Heart left ventricle (tissue), 16 donors: ENCODE data around the gene SLC16A11. TPM values are rescaled to one million over a fixed set of nuclear protein-coding genes. Genes with fewer than 3 reads are reported as not detected.
A peak's percentile ranks its signal among the peaks of the same experiment; 100 is the strongest.

Experiments used
- ATAC-seq, 4 donors: fragments of 200-7000 bp; cut with Tn5 transposase; one replicate each; pipeline ENCODE4 v1.9.1; 2020 to 2022; ENCODE audit warnings: moderate library complexity in 4 of 4, mild to moderate bottlenecking in 3 of 4, moderate number of reproducible peaks in 1 of 4
- DNase-seq, 5 donors: peaks; one replicate each; pipeline ENCODE4 v3.0.0-alpha.2; 2020
- H3K27ac ChIP-seq, 12 donors: fragments of 200-600 bp; sonication (generic) in 4 of 12; one replicate each; pipeline versions ENCODE4 v1.5.0 to v1.8.0; 2016 to 2022; ENCODE audit warnings: mild to moderate bottlenecking in 2 of 12
- H3K27me3 ChIP-seq, 9 donors: fragments of 200-600 bp; sonication (generic) in 2 of 9; one replicate each; pipeline versions ENCODE4 v1.5.1 to v1.8.0; 2016 to 2022; ENCODE audit warnings: mild to moderate bottlenecking in 3 of 9
- H3K36me3 ChIP-seq, 9 donors: fragments of 200-600 bp; sonication (generic) in 2 of 9; one replicate each; pipeline versions ENCODE4 v1.5.0 to v1.8.0; 2018 to 2022; ENCODE audit warnings: mild to moderate bottlenecking in 2 of 9
- H3K4me1 ChIP-seq, 12 donors: fragments of 200-600 bp; sonication (generic) in 4 of 12; one replicate each; pipeline versions ENCODE4 v1.5.0 to v1.8.0; 2016 to 2022; ENCODE audit warnings: mild to moderate bottlenecking in 3 of 12
- H3K4me3 ChIP-seq, 12 donors: fragments of 200-600 bp; sonication (generic) in 4 of 12; one replicate each; pipeline versions ENCODE4 v1.5.0 to v1.8.0; 2017 to 2022; ENCODE audit warnings: mild to moderate bottlenecking in 9 of 12, moderate library complexity in 4 of 12
- H3K9me3 ChIP-seq, 12 donors: fragments of 200-600 bp; sonication (generic) in 4 of 12; one replicate each; pipeline versions ENCODE4 v1.5.0 to v1.8.0; 2016 to 2022; ENCODE audit warnings: mild to moderate bottlenecking in 1 of 12
- POLR2A ChIP-seq, 2 donors: fragments of 450-650 bp; IDR thresholded peaks; one replicate each; pipeline ENCODE4 v1.6.1; 2017; ENCODE audit warnings: antibody characterized with exemption in 2 of 2, mild to moderate bottlenecking in 2 of 2, moderate library complexity in 2 of 2
- WGBS, 4 donors: extraction: QIAGEN DNeasy Blood & Tissue Kit in 2 of 4; methylation state at CpG; one replicate each; pipeline versions ENCODE4 v1.1.5 to v1.1.7; 2013 to 2018; 5-methylcytosine and 5-hydroxymethylcytosine counted together
- intact Hi-C, 10 donors: fragments of 100-400 bp; cut with DNase I; formaldehyde crosslinking; loops; one replicate each; pipeline versions ENCODE4 v1.11.1 to v1.14.2; 2022
- polyA plus RNA-seq, 2 donors: library from polyadenylated mRNA; stranded (reverse); fragments of 200-250 nt; gene quantifications; one replicate each; pipeline ENCODE4 v1.2.3, GENCODE V29; 2013
- total RNA-seq, 9 donors: library from RNA; depleted of rRNA in 2 of 9; stranded (reverse); fragments of >200 nt in 2 of 9; fragmentation: NEBNext Ultra II Directional in 3 of 9; extraction: Animal tissue kit (Norgen Biotek cat#: 25700) in 3 of 9; gene quantifications; one replicate each; pipeline versions ENCODE4 v1.1.0 to v1.2.4, GENCODE V29; 2016 to 2023
- TF ChIP-seq, protein P1 (sequence below), 12 donors: fragments of 200-600 bp; sonication (generic) in 4 of 12; IDR thresholded peaks; one replicate each; pipeline versions ENCODE4 v1.5.0 to v1.8.0; 2018 to 2022; ENCODE audit warnings: antibody characterized with exemption in 12 of 12, mild to moderate bottlenecking in 5 of 12
- donor health status: ischemic (EF 13 %, LVEDD 7.1; RV severe dilation, severe dysfunction).
- donor health status: healthy with polysubstance abuse.
- donor health status: DM: no; HTN: yes; CAD: no.
- donor health status: DM: no; HTN: no; CAD: no.
- donor health status: ischemic (EF 25% LVEDD 6.9; RV normal size, moderate dysfunction).
- donor health status: ischemic (EF 25% LVEDD 5.7; RV mildly dilated, moderate dysfunction).
- donor health status: healthy.
- donor health status: DM: yes; HTN: yes; CAD: no.
- donor health status: ischemic (EF 35%, LVEDD 5.7; RV mildly dilated, moderate dysfunction).
- donor health status: nonischemic (EF 11% LVEDD 7.7; RV severe dilation, severe dysfunction).
- donor health status: DM: yes; HTN: yes; CAD: no.
- donor health status: PGD.
- donor health status: ischemic (EF 29% LVEDD 5.4; RV normal size, mild dysfunction).
- donor health status: nonischemic (EF 23%, LVEDD 6.1; RV moderate dilation, normal function).

Gene SLC16A11
- total and polyA plus RNA-seq, 11 donors, result 0.19 to 1.4 (median 0.79) TPM; not detected in 1

DNA sequence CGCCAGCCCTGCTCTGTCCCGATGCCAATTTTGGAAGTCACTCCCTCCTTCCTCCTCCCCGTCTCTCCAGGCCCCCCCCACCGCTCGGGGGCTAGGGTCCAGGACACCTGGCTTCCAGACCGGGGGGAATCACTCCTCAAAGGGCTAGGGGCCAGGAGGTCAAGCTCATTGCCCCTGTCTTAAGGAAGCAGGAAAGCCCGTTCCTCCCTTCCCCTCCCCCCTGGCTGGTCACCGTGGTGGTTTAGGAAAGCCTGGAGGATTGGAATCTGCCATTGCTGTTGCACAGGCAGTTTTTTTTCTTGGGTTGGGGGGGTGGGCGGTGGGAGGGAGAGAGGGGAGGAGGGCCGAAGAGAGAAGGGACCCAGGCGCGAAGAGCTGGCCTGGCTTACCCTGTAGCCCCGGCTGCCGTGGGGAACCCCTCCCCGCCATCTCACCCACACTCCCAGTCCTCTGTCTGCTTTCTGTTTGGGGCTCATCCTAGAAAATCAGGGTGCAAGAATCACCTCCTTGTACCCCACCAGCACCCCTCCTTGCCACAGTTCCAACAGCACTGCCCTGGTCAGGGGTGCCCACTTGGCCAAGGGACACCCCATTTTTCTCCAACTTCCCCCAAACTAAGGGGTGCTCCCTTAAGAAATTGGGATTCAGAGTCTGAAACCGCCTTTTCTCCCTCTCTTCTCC lies 23.9 kb downstream of the SLC16A11 start:
- H3K9me3 ChIP-seq, result no peaks in the 10 kb centered on the region
- H3K4me1 ChIP-seq, result peaks cover 17 to 88% (median 52%) of the 10 kb centered on the region in 12 donors
- intact Hi-C loops, result loop anchor here in 3 of 10 donors (5.0 to 10.0 kb wide), 2 partner anchors 108 to 265 kb away; partner anchors contain the start of gene XAF1 (in 3 of the 3)
- peaks cover 0 to 20% (median 8%) of the 10 kb centered on the region in 9 donors for H3K36me3 ChIP-seq
- H3K4me3 ChIP-seq, result peak overlapping the region; percentile 24 to 97 (median 65)
- WGBS, 4 donors, result 6 to 13% (median 10%) methylated on average over 11 to 16 of the region's 16 CpGs
- H3K27ac ChIP-seq, result peak overlapping the region; percentile 85 to 99 (median 97)
- TF ChIP-seq, protein P1, sequence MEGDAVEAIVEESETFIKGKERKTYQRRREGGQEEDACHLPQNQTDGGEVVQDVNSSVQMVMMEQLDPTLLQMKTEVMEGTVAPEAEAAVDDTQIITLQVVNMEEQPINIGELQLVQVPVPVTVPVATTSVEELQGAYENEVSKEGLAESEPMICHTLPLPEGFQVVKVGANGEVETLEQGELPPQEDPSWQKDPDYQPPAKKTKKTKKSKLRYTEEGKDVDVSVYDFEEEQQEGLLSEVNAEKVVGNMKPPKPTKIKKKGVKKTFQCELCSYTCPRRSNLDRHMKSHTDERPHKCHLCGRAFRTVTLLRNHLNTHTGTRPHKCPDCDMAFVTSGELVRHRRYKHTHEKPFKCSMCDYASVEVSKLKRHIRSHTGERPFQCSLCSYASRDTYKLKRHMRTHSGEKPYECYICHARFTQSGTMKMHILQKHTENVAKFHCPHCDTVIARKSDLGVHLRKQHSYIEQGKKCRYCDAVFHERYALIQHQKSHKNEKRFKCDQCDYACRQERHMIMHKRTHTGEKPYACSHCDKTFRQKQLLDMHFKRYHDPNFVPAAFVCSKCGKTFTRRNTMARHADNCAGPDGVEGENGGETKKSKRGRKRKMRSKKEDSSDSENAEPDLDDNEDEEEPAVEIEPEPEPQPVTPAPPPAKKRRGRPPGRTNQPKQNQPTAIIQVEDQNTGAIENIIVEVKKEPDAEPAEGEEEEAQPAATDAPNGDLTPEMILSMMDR (IDR thresholded peaks at IDR 0.05), result no peak
- TF ChIP-seq POLR2A (IDR thresholded peaks at IDR 0.05), result no peak
- DNase-seq (peak; percentile 66 to 74 (median 69)), ATAC-seq (no peak)
- peaks cover 0 to 24% (median 0%) of the 10 kb centered on the region in 9 donors for H3K27me3 ChIP-seq

DNA sequence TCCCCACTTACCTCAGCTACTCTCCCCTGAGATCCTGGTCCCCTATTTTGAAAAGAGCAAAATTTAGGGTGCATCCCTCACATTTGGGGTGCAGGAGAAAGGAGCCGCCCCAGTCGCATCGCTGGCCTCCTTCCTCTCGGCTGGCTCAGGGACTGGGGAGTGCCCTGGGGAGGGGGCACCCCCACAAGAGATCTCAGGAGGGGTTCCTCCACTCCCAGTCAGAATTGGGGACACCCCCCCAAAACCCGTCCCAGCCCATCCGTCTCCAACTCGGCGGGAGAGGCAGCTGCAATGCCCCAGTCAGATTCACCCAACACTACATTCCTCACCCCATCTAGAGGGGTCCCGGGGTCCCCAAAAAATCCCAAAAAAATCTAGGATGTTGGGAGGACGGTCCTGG lies 24.5 kb downstream of the SLC16A11 start:
- TF ChIP-seq POLR2A (IDR thresholded peaks at IDR 0.05), result no peak
- TF ChIP-seq, protein P1 (IDR thresholded peaks at IDR 0.05), result no peak

DNA sequence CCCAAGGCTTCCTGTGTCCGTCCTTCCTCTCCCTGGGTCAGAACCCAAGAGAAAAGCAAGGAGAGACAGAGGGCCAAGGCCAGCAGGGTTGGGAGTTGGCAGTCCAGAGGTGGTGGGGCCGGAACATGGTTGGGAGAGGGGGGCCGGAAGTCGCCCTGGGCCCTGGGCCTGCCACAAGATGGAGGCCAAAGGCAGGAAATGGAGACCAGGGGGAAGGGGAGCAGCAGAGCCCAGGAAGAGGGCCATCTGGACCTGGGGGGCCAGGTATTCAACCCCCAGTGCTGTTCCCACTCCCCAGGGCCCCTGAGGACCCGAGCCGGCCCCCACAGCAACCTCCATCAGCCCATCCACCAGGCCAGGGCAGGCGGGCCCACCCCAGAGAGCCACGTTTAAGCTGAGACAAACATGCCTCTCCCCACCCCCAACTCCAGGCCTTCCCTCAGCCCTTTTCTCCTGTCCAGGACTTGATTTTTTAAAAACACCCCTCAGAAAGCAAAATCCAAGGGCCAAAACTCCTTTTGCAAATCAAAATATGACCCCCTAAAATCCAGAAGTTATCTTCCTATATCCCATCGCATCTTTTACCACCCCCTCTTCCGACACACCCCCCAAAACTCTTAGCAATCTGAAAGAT lies 25.4 kb downstream of the SLC16A11 start:
- 57 to 68% (median 61%) methylated on average over 8 to 10 of the region's 10 CpGs for WGBS, 4 donors
- peak in 2 of 4 donors; percentile 2 to 8 for ATAC-seq

More for the DNA sequence above, 24.5 kb downstream of the SLC16A11 start:
- no peak for ATAC-seq
- Histone ChIP-seq H3K4me3 (peak overlapping the region; percentile 28 to 97 (median 65)), H3K27ac (peak overlapping the region; percentile 85 to 99 (median 97)), H3K9me3 (no peaks in the 10 kb centered on the region), H3K36me3 (peaks cover 0 to 17% (median 6%) of the 10 kb centered on the region in 9 donors), H3K4me1 (peaks cover 17 to 82% (median 52%) of the 10 kb centered on the region in 12 donors), H3K27me3 (peaks cover 0 to 24% (median 0%) of the 10 kb centered on the region in 9 donors)
- 19 to 34% (median 25%) methylated on average over 10 of the region's 10 CpGs for WGBS, 4 donors
- peak in 1 of 5 donors; percentile 25 for DNase-seq
- intact Hi-C loops, result loop anchor here in 2 of 10 donors (10.0 kb wide), 1 partner anchor 265 kb away; the partner anchor contains the start of gene XAF1 (in 2 of the 2)

More for the DNA sequence above, 25.4 kb downstream of the SLC16A11 start:
- Histone ChIP-seq H3K9me3 (no peaks in the 10 kb centered on the region), H3K4me1 (peaks cover 18 to 87% (median 58%) of the 10 kb centered on the region in 12 donors), H3K27ac (peak overlapping the region; percentile 85 to 99 (median 97)), H3K27me3 (peaks cover 0 to 19% (median 0%) of the 10 kb centered on the region in 9 donors), H3K4me3 (peak overlapping the region; percentile 28 to 97 (median 65)), H3K36me3 (peaks cover 0 to 17% (median 6%) of the 10 kb centered on the region in 9 donors)
- intact Hi-C loops, result loop anchor here in 2 of 10 donors (10.0 kb wide), 1 partner anchor 264 kb away; the partner anchor contains the start of gene XAF1 (in 2 of the 2)
- TF ChIP-seq POLR2A (IDR thresholded peaks at IDR 0.05), result peak in 1 of 2 donors; percentile 40
- TF ChIP-seq, protein P1 (IDR thresholded peaks at IDR 0.05), result no peak
- DNase-seq, result peak; percentile 58 to 81 (median 69)
